Measurements from ENCODE around the gene ST7L. TPM values are rescaled to one million over a fixed set of nuclear protein-coding genes. Genes with fewer than 3 reads are reported as not detected.

ST7L gene
- 10 to 100 TPM; 12.1 to 13.7 (median 12.5) TPM for total RNA-seq
- 10 to 100 TPM in 1 of 3 donors, 1 to 10 TPM in 2; 9.0 to 11.0 (median 9.3) TPM for polyA plus RNA-seq
- long read RNA-seq, donor 1, full-length matches to known transcripts = 3 of 8 reads
- long read RNA-seq, donor 1, partial matches to known transcripts = 1 of 8 reads
- long read RNA-seq, donor 1, other reads (novel, unspliced or antisense) = 4 of 8 reads
- long read RNA-seq, donor 2, full-length matches to known transcripts = 8 of 15 reads
- long read RNA-seq, donor 2, partial matches to known transcripts = 3 of 15 reads
- long read RNA-seq, donor 2, other reads (novel, unspliced or antisense) = 4 of 15 reads

- WGBS, 3 donors = 0 to 1% (median 0%) methylated on average over 45 to 48 of the region's 48 CpGs
Measured at GRCh38 chr1:112618721-112619517, at the start of gene ST7L. Gene ST7L (minus strand): TSS chr1:112619141. CDS start chr1:112619113, 28 bp downstream.

GRCh38 chr1:112666946-112667345 lies 48.0 kb upstream of the ST7L start:
- H3K4me3 ChIP-seq = no peak overlapping the region
- WGBS, 3 donors = 92 to 96% (median 94%) methylated on average over 2 of the region's 2 CpGs
- DNase-seq = no peak
- H3K36me3 ChIP-seq (ENCODE audit: insufficient read depth in 1 of 2, low read depth in 1 of 2) = peaks cover 15 to 100% of the 10 kb centered on the region in 2 donors
- ATAC-seq = no peak
- no peaks in the 10 kb centered on the region for H3K27me3 ChIP-seq (ENCODE audit: insufficient read depth in 3 of 3, low read length in 2 of 3)
- intact Hi-C loops (cut with DNase I) = no loop called here
- no peak for TF ChIP-seq CTCF (IDR thresholded peaks at IDR 0.05)
- H3K27ac ChIP-seq = no peak overlapping the region
- no peaks in the 10 kb centered on the region for H3K9me3 ChIP-seq
- no peaks in the 10 kb centered on the region for H3K4me1 ChIP-seq

More at GRCh38 chr1:112618721-112619517, at the start of gene ST7L:
- peaks cover 0 to 28% of the 10 kb centered on the region in 2 donors for H3K36me3 ChIP-seq (ENCODE audit: insufficient read depth in 1 of 2, low read depth in 1 of 2)
- ATAC-seq (peak; percentile 72 to 85 (median 74)), DNase-seq (peak; percentile 73 to 86)
- peak within 1 kb of the TSS; percentile 88 for H3K4me3 ChIP-seq
- H3K9me3 ChIP-seq = no peaks in the 10 kb centered on the region
- no peak for TF ChIP-seq CTCF (IDR thresholded peaks at IDR 0.05)
- peak within 1 kb of the TSS; percentile 96 for H3K27ac ChIP-seq
- intact Hi-C loops (cut with DNase I) = loop anchor here (5.0 to 10.0 kb wide), 4 partner anchors 88 to 456 kb away; partner anchors contain the start of genes LRIG2 (in 1 of the 2) and RHOC (in 1 of the 2)
- no peaks in the 10 kb centered on the region for H3K27me3 ChIP-seq (ENCODE audit: insufficient read depth in 3 of 3, low read length in 2 of 3)
- H3K4me1 ChIP-seq = peaks cover 42% of the 10 kb centered on the region

- Histone ChIP-seq H3K4me1 (no peaks in the 10 kb centered on the region), H3K36me3 (ENCODE audit: insufficient read depth in 1 of 2, low read depth in 1 of 2) (peaks cover 17 to 100% of the 10 kb centered on the region in 2 donors), H3K9me3 (no peaks in the 10 kb centered on the region), H3K27ac (no peak overlapping the region), H3K4me3 (no peak overlapping the region), H3K27me3 (ENCODE audit: insufficient read depth in 3 of 3, low read length in 2 of 3) (no peaks in the 10 kb centered on the region)
- no peak for DNase-seq
- intact Hi-C loops (cut with DNase I) = no loop called here
- 77 to 91% (median 79%) methylated on average over 3 of the region's 3 CpGs for WGBS, 3 donors
- TF ChIP-seq CTCF (IDR thresholded peaks at IDR 0.05) = no peak
- ATAC-seq = no peak
Measured at GRCh38 chr1:112665857-112666256, 46.9 kb upstream of the ST7L start.

- no peak for ATAC-seq
- intact Hi-C loops (cut with DNase I) = no loop called here
- peaks cover 3 to 93% of the 10 kb centered on the region in 2 donors for H3K36me3 ChIP-seq (ENCODE audit: insufficient read depth in 1 of 2, low read depth in 1 of 2)
- H3K4me1 ChIP-seq = no peaks in the 10 kb centered on the region
- H3K9me3 ChIP-seq = no peaks in the 10 kb centered on the region
- TF ChIP-seq CTCF (IDR thresholded peaks at IDR 0.05) = no peak
- DNase-seq = no peak
- H3K27me3 ChIP-seq (ENCODE audit: insufficient read depth in 3 of 3, low read length in 2 of 3) = no peaks in the 10 kb centered on the region
- 95 to 98% (median 97%) methylated on average over 1 of the region's 1 CpG for WGBS, 3 donors
- H3K27ac ChIP-seq = no peak overlapping the region
- no peak overlapping the region for H3K4me3 ChIP-seq
Measured at GRCh38 chr1:112651205-112651604, 32.3 kb upstream of the ST7L start.
